IMR-90 (cell line): ENCODE results near the gene ZNF396.

Source experiments
- CEBPB ChIP-seq: IDR thresholded peaks from 2 replicates; pipeline ENCODE4 v1.6.1; 2012; ENCODE audit warnings: low read depth, low read length, improper control_type of control experiment
- CTCF ChIP-seq: conservative IDR thresholded peaks from 2 replicates; pipeline ENCODE4 v1.5.1; 2012; ENCODE audit warnings: mild to moderate bottlenecking, low read depth, low read length, improper control_type of control experiment
- POLR2A ChIP-seq: IDR thresholded peaks from 2 replicates; pipeline ENCODE4 v1.6.1; 2012; ENCODE audit warnings: mild to moderate bottlenecking, low read depth, low read length
- RAD21 ChIP-seq: IDR thresholded peaks from 2 replicates; pipeline ENCODE4 v1.6.1; 2012; ENCODE audit warnings: low read length, improper control_type of control experiment
- RFX5 ChIP-seq: IDR thresholded peaks from 2 replicates; pipeline ENCODE4 v1.8.0; 2012; ENCODE audit warnings: low read depth, mild to moderate bottlenecking, low read length, moderate library complexity
- SMC3 ChIP-seq: fragments of 150-350 bp; IDR thresholded peaks from 2 replicates; pipeline ENCODE4 v1.6.1; 2016; ENCODE audit warnings: low read depth, mild to moderate bottlenecking, antibody characterized with exemption, low read length, moderate library complexity

GRCh38 chr18:35413163-35413511 is 36.0 kb upstream of the ZNF396 start:
- TF ChIP-seq CTCF (no peak), POLR2A (no peak), RAD21 (no peak), CEBPB (no peak), RFX5 (no peak), SMC3 (no peak)
